NCI-H2171 treated with DMSO at 0.1 percent for 48 hours (cell line): ENCODE measurements around the gene SEMA3B.
"Not testable (repeated sequence)": the region's sequence is repeated elsewhere in the genome, so short reads cannot be mapped to it uniquely, and the experiment has no call there.

Source experiments
- DNase-seq: peaks from one replicate; lab custom pipeline; 2025; lab: John Stamatoyannopoulos, UW

SEMA3B gene

DNA sequence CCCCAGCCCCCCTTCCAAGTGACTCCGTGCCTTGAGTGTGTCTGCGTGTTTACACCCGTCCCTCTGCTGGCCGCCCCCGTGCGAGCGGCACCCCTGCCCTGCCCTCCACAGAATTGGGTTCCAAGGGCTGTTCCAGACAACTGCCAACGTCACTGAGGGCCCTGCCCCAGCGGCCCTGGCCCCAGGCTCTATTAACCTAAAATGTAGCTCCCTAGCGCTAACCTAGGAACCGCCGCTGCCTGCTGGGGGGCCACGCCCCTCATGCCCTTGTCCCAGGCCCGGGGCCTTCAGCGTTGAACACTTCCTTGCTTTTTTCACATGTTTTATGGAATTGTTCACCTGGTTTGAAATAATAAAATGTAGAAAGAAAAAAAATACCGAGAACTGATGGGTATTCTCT, 10.0 kb upstream of the SEMA3B start:
- DNase-seq = no peak

DNA sequence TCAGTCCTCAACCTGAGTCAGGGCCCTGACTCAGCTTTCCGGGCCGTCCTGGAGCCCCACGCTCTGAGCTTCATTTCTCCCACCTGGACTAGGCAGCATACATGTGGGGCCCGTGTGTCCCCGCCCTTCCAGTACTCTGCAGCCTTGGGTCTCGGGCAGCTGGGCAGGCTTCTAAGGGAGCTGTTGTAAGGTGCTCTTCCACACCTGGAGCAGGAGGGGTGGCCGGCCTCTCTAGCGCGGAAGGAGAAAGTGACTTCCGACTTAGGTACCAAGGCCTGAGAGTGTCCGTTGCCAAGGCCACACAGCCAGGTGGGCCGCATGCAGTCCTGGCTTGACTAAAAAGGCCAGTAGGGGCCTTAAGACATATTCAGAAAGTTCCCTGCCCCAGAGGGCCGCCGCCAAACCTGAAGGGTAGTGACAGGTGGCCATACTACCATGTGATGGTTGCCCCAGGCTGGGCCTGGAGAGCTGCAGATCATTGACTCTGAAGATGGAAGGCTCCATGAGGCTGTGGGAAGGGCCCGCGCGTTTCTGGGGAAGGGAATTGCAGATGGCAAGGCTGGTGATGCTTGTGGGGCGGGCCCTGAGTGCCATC, 9.4 kb upstream of the SEMA3B start:
- peak; percentile 7 for DNase-seq

DNA sequence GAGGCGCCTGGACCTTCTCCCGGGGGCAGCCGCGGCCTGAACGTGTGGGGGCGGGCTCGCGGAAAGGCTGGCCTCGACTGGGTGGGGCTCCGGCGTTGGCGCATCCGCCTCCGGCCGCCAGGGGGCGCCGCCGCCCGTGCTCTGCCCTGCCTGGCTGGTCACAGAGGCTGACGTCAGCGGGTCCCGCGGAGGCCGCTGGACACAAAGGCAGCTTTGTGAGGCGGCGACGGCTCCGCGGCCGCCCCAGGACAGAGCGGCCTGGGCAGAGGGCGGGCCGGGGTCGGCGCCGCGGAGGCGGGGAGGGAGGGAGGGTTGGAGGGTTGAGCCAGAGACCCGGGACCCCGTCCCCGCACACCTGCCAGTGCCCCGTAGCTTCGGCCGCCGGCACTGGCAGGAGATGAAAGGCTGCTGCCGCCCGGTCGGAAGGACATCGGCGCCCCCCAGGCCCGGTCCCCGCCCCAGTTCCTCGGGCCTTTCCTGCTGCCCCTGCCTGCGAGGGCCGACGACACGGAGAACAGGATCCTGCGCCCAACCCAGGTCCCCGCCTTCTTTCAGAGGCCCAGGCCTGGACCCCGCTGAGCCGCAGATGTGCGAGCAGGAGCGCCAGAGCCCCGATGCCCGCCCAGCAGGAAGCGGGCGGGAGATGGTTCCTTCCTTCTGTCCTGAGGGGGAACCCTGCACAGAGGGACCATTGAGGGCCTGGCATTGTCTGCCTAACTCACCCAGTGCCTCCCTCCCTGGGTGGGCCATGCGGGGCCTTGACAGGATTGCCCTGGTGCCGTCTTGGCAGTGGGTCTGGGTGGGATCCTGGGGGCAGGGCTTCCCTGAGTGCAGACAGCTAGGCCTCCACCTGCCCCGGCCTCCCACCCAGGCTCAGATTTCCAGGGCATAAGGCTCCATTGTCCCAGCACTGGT, 8.7 kb upstream of the SEMA3B start:
- DNase-seq = peak; percentile 53

DNA sequence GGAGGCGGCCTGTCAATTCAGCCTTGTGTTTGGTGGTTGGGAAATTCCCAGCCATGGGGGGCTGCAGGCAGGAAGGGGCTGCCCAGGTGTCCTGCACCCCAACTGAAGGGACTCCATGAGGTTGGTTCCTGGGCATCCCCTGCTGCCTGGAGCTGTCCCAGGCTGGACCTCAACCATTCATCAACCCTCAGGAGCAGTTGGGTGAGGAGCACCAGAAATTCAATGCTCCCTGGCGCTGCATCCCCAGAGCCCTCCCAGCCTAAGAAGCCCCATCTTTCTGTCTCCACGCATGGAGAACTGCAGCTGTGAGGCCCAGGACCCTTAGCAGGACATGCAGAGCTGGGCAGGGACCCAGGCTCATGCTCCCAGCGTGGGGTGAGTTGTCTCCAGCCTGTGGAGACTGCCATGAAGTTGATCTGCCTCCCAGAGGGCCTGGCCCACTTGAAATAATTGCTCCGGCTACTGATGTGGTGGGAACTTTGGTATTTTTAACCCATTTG, 8.0 kb upstream of the SEMA3B start:
- DNase-seq = no peak

DNA sequence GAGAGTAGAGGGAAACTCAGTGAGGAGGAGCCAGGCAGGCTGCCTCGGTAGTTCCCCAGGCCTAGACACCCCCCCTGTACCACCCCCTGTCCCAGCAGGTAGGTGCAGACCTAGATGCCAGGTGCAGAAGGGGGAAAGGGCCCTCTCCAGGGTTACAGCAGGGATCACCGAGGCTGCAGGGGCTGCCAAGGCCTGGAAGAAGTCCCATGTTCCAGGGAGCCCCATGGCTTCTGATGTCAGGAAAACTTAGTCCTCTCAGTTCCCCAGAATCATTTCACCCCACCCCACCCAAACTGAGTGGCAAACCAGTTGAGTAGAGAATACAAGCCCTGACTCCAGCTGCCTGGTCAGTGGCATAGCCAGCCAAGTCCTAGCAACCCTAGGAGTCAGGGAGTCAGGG, 7.4 kb upstream of the SEMA3B start:
- DNase-seq = no peak

DNA sequence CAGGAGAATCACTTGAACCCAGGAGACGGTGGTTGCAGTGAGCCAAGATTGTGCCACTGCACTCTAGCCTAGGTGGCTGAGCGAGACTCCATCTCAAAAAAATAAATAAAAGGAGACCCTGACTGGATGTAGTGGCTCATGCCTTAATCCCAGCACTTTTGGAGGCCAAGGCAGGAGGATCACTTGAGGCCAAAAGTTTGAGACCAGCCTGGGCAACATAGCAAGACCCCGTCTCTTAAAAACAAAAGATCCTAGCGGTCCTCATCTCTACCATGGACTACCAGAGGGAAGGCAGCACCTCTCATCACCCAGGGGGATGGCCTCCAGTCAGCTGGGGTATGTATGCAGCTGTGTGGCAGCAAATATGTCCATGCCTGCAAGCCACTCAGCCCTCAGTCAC, 6.7 kb upstream of the SEMA3B start:
- DNase-seq = not testable (repeated sequence)

DNA sequence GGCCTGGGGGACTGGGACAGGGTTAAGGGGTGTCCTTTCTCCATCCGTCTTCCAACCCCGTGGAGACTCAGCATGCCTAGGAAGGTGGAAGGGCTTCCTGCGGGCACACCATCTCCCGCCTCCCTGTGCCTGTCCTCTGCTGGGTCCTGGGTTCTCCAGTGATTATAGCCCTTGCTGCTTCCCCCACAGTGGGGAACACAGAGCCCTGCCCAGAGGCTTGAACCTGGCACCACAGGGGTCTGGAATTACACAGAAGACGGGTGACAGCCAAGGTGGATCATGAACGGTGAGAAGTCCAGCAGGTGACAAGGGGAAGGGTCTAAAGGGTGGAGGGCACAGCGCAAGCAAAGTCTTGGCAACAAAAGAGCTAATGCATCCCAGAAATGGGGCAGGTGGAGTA, 6.2 kb upstream of the SEMA3B start:
- no peak for DNase-seq

DNA sequence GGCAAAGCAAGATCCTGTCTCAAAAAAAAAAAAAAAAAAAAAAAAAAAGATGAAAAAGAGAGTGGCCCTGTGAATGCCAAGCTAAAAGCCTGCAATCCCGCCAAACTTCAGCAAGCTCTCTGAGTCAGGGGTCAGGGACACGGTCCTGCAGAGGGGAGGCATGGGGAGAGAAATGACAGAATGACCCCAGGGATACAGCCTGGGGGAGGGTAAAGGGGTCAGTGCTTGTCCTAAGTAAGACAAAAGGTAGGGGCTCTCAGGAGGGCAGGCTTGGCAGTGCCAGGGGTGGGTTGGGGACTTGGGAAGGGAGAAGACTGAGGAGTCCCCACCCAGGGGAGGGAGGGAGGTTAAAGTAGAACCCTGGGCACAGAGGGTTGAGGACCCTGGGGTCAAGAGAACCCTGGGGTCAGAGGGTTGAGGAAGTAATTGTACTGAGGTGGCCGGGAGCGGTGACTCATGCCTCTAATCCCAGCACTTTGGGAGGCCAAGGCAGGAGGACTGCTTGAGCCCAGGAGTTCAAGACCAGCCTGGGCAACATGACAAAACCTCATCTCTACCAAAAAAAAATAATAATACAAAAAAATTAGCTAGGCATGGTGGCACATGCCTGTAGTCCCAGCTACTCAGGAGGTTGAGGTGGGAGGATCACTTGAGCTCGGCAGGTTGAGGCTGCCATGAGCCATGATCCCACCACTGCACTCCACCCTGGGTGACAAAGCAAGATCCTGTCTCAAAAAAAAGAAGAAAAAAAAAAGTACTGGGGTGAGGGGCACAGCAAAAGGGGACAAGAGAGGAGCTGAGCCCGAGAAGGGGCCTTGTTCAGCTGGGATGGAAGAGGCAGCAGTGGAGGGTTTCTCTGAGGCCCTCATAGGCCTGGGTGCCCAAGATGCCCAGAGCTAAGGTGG, 5.2 kb upstream of the SEMA3B start:
- no peak for DNase-seq

DNA sequence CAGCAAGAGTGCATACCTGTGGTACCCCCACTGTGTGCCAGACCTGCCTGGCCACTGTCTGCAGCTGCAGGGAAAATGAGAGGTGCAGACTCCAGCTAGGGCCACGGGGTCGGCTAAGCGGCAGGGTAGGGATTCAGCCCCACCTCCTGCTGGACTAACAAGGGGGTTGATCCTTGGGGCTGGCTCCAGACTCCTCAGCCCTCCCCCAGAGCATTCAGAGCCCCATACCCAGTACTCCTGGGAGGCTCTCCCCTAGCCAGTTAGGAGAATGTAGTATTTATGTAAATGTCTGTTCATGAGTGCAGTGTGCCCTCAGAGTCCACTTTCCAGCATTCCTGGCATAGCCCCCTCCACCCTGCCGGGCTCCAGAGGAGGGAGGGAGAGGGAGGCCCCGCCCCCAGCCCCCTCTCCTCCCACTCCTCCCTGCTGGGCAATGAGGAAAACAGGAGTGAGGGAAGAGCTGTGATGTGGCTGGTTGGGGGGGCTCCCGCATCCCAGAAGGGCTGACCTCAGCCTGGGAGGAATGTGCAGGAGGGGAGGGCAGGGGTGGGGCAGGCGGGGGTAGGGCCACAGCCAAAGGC, 4.5 kb upstream of the SEMA3B start:
- no peak for DNase-seq

DNA sequence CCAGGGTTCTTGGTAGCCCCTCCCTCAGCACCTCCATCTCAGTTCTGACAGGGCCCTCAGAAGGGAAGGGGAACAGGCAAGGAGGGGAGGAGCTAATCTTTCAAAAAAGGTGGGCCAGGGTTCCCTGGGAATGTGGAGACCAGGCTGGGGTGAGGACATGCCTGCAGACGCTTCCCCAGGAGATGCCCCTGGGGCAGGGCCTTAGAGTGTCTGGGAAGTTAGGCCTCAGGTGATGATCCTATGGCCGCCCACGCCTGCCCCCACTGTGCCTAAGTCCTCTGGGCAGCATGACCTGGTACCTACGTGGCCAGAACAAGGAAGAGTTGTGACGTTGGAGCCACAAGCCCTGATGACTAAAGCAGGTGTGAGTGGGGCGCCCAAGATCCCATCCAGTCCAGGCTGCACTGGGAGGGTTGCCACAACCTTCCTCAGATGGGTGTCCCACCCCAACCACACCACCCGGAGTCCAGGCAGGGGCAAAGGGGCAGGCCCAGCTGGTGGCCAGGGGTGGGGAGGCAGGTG, 3.9 kb upstream of the SEMA3B start:
- no peak for DNase-seq

DNA sequence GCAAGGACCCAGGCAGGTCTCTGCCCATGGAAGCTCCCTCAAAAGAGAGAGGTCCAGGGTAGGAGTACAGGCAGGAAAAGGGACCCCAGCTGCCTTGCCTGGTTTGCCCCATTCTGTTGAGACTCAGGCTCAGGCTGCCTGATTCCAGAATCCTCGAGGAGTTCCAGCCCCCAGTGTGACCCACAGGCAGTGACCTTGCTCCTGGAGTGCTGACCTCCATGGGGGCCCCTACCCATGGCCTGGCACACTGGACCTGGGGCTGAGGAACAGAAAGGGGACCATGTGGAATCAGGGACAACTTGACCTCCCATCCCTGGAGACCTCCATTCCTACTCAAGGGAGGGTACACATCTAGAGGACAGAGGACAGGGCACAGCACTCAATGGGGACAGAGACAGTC, 3.4 kb upstream of the SEMA3B start:
- DNase-seq = no peak

DNA sequence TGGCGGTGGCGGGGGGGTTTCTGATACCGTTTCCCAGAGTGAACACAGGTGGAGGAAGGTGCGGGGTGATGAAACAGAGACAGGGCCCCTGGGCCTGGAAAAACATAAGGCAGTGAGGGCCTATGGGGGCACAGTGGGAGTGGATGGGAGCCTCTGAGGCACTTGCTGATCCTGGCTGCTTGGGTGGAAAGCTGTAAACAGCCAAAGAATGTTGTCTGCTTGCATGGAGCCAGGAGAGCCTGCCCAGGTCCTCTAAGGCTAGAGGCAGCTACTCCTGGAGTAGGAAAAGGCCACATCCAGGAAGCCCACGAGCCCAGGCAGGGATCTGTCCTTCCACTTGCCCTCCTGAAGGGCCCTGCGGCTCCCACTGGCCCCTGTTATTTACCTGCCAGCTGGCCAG, 2.9 kb upstream of the SEMA3B start:
- DNase-seq = no peak

DNA sequence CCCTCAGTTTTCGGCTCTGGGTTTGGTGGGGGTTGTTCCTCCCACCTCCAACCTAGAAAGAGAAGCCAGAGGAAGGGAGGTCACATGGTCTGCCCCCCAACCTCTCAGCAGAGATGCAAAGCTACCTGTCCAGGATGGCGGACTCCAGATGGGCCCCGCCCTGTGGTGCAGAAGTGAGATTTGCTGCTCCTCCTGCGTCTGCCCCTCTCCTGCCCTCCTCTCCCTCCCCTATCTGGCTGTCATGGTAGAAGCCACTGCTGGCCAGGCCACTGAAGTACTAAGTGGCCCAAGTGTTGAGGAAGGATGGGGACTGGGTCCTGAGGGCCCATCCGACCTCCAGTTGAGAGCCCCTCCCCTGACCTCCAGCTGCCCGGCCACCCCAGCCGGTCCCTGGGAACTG, 2.1 kb upstream of the SEMA3B start:
- DNase-seq = no peak

DNA sequence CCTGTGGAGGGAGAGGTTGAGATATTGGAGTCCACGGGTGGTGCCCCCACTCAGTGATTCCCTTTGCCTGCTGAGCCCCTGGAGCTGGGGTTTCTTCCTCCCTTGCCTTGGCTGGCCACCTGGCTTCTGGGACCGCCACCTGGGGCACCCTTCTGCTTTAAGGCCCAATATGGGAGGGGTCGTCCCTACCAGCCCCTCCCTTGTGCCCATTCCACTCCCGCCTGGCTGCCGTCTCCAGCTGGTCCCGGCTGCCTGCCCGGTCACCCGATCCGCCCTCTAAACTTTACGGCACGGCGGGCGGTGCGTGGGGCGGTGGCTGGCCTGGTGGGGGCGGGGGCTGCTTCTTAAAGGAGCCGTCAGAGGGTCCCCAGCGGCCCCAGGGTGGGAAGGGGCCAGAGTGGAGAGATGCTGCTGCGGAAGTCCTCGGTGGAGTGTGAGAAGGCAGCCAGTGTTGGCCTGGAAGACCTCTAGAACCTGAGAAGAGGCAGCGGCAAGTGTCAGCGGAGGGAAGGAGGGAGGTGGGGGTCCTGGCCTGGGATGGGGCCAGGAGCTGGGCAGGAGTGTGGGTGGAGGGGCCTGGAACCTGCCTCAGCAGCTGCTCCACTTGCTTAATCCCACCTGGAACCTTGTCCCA, 1.6 kb upstream of the SEMA3B start:
- DNase-seq = peak; percentile 44

DNA sequence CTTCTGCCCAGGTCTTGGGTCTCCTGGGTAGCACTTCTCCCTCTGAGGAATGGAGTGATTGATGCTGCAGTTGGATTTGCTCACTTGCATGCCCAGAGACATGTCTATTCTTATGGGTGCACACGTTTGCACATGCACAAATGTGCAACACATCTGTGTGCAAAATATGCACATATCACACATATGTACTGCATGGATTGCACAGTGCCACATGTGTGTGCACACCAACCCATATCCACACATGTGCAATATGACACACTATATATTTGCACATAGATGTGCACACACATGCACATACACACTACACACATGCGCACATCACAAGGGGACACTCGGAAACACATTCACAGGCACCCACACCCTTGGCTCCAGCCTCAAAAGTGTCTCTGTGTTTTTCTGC, 671 bp upstream of the SEMA3B start:
- no peak for DNase-seq

DNA sequence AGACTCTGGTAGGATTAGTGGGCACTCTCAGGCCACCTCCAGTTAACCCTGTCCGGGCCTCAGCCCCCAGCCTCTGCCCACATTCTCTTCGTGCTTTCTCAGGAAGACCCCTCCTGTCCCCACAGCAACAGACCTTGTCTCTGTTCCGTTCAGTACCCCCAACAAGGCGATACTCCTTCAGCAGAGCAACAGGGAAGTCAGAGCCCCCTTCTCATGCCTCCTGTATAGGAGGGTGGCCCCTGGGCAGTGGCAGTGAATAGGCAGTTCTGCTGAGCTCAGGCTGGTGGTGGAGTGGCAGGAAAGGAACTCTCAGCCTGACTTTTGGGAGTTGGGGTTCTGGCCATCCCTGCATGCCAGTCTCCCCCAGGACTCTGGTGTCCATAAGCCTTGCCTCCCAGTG, 513 bp downstream of the SEMA3B start:
- DNase-seq = no peak

DNA sequence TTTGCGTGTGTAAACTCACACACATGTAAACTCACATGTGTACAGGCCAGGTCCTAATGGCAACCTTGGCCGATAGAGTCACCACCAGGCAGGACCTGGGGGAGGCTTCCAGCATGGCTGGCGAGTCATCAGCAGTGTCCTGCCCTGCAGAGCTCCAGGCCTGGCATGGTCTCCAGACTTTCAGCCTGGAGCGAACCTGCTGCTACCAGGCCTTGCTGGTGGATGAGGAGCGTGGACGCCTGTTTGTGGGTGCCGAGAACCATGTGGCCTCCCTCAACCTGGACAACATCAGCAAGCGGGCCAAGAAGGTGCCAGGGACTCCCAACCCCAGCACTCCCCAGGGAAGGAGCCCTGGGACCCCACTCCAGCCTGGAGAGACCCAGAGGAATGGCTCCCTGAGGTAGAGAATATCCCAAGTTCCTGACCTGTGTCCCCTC, 1.0 kb downstream of the SEMA3B start:
- DNase-seq = no peak

DNA sequence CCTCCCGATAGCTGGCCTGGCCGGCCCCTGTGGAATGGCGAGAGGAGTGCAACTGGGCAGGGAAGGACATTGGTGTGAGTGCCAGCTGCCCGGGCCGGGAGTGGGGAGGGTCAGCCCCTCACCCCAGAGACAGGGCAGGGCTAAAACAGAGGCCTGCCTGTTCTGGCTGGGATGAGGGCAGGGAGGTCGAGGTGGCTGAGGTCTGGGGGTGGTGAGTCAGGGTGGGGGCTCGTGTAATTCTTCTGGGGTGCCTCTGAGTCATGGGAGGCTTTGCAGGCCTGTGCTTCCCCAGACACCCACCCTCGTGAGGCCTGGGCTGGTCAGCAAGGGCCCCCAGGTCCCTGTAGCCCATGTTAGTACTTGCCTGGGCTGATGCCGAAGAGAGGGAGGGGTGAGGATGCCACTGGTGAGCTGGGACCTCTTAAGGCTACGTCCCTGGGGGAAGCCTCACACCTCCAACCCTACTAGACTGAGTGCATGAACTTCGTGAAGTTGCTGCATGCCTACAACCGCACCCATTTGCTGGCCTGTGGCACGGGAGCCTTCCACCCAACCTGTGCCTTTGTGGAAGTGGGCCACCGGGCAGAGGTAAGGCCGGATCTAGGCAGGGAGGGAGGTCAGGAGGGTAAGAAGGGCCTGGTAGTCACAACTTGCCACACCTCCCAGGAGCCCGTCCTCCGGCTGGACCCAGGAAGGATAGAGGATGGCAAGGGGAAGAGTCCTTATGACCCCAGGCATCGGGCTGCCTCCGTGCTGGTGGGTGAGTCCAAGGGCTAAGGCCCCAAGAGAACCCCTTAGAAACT, 1.7 kb downstream of the SEMA3B start:
- DNase-seq = no peak

DNA sequence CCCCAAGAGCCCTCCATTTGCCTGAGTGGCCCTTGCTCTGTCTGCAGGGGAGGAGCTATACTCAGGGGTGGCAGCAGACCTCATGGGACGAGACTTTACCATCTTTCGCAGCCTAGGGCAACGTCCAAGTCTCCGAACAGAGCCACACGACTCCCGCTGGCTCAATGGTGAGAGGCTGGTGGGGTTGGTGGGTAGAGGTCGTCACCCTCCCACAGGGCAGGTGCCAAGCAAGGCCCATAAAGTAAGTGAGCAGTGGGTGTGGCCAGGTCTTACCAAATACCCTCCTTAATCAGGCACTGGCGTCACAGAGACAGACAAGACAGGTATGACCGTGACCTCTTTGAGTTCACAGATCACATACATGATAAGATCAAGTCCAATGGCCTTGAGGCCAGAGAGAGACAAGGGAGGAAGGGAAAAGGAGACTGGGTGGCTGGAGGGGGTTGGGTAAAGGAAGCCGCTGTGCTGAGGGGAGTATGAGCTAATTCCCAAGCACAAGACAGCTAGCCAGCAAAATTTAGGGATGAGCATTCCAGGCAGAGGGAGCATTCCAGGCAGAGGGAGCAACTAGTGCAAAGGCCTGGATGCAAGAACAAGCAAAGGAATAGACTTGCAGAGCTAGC, 2.5 kb downstream of the SEMA3B start:
- no peak for DNase-seq

DNA sequence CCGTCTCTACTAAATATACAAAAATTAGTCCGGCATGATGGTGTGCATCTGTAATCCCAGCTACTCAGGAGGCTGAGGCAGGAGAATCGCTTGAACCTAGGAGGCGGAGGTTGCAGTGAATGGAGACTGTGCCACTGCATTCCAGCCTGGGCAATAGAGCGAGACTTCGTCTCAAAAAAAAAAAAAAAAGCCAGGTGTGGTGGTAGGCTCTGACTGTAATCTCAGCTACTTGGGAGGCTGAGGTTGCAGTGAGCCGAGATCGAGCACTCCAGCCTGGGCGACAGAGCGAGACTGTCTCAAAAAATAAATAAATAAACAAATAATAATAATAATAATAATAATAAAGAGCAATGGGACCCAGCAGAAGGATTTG, 3.6 kb downstream of the SEMA3B start:
- not testable (repeated sequence) for DNase-seq
